T-helper 1 cell treated with Interleukin-12 subunit alpha and Interleukin-12 subunit beta and Interleukin-4 antibody, amounts not matched to agents 30 μg/mL and 1 μg/mL, for 36 hours (primary cell): ENCODE measurements around the gene EPHX1.
"Not testable (repeated sequence)": the region's sequence is repeated elsewhere in the genome, so short reads cannot be mapped to it uniquely, and the experiment has no call there.

Source experiments
- H3K27ac Mint-ChIP-seq: one replicate; pipeline ENCODE4 v1.8.0; 2021; ENCODE audit warnings: mild to moderate bottlenecking, mixed read lengths
- H3K27me3 Mint-ChIP-seq: one replicate; pipeline ENCODE4 v1.8.0; 2021; ENCODE audit warnings: low read depth, mixed read lengths
- H3K36me3 Mint-ChIP-seq: one replicate; pipeline ENCODE4 v1.8.0; 2021; ENCODE audit warnings: low read depth, mixed read lengths
- H3K4me1 Mint-ChIP-seq: one replicate; pipeline ENCODE4 v1.8.0; 2021; ENCODE audit warnings: low read depth, mixed read lengths
- H3K4me3 Mint-ChIP-seq: one replicate; pipeline ENCODE4 v1.8.0; 2021; ENCODE audit warnings: mild to moderate bottlenecking, moderate library complexity, mixed read lengths
- H3K9me3 Mint-ChIP-seq: one replicate; pipeline ENCODE4 v1.8.0; 2021; ENCODE audit warnings: mixed read lengths

The EPHX1 gene

GRCh38 chr1:225881081-225881958 lies 71.4 kb downstream of the EPHX1 start:
- Mint-ChIP-seq H3K4me3 (peak overlapping the region; percentile 87), H3K9me3 (no peaks in the 10 kb centered on the region), H3K27me3 (peaks cover 16% of the 10 kb centered on the region), H3K36me3 (peaks cover 24% of the 10 kb centered on the region), H3K27ac (peak overlapping the region; percentile 83), H3K4me1 (peaks cover 47% of the 10 kb centered on the region)

DNA sequence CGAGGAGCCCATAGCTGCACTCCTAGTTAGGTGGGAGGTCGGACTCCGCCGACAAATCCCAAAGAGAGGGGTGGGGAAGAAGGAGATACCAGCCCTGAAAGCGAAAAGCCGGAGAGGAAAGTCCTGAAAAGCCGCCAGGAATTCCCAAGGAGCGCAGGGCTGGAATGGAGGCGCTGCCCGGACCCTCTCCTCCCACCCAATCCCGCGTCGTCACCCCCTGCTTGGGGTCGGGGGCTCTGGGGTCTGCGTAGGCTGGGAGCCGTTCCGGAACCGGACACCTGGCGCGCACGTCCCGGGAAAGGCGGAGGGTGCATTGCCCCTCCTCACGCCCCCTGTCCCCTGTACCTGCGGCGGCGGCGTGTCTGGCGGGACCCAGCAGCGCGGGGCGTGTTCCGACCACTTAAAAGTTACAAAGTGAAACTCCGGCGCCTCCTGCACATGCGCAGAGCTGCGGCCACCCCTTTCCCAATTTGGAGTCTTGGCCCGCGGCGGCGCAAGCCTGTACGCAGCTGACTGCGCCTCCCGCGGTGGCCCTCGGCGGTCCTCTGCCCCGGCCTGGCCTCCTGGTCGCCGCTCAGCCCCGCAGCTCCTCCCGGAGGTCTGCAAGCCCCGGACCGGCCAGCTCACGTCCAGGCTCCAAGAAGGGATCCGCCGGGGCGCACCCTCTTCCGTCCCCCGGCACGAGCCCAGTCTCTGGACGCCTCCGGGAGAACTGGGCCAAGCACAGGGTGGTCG lies 72.2 kb downstream of the EPHX1 start, which contains the start of gene TMEM63A:
TMEM63A (minus strand) TSS at position 422 of the 735 bp plus-strand sequence. CDS start 4,800 bp downstream, outside the sequence.
- peaks cover 21% of the 10 kb centered on the region for H3K27me3 Mint-ChIP-seq
- H3K36me3 Mint-ChIP-seq = peaks cover 21% of the 10 kb centered on the region
- no peaks in the 10 kb centered on the region for H3K9me3 Mint-ChIP-seq
- peak within 1 kb of the TSS; percentile 83 for H3K27ac Mint-ChIP-seq
- H3K4me1 Mint-ChIP-seq = peaks cover 44% of the 10 kb centered on the region
- peak within 1 kb of the TSS; percentile 89 for H3K4me3 Mint-ChIP-seq

DNA sequence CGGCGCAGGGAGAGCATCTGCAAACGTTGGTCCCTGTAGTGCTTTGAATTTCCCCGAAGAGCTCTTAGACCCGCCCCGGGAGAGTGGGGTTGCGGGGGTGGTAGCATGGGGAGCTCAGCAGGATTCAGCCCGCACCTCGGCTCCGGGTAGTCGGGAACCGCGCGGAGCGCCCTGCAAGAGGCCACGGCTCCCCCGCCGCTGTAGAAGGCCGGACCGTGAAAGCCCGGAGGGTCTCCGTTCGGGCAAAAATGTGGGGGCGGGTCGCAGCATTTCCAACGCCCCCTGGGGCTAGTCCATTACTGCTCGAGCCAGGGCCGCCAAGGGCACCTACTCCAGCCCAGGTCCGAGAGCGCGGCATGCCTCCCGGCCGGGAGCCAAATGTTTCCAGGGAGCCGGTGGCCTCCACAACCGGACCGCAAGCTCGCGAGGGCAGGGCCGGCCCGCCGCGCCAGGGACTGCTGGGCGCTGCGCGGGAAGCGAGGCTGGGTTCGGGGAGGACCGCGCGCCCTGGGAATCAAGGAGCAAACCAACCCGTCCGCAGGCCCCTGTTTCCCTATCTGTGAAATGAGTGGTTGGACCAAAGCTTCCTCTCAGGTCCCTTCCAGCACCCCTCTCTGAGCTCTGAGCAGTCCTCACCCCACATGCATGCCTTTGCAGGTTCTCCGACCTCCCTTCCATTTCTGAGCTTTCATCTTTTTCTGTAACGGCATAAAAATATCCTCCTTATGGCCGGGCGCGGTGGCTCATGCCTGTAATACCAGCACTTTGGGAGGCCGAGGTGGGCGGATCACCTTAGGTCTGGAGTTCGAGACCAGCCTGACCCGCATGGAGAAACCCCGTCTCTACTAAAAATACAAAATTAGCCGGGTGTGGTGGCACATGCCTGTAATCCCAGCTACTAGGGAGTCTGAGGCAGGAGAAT lies 73.0 kb downstream of the EPHX1 start:
- Mint-ChIP-seq H3K27ac (peak overlapping the region; percentile 65), H3K4me1 (peaks cover 36% of the 10 kb centered on the region), H3K27me3 (peaks cover 22% of the 10 kb centered on the region), H3K36me3 (peaks cover 12% of the 10 kb centered on the region), H3K4me3 (peak overlapping the region; percentile 89), H3K9me3 (no peaks in the 10 kb centered on the region)

DNA sequence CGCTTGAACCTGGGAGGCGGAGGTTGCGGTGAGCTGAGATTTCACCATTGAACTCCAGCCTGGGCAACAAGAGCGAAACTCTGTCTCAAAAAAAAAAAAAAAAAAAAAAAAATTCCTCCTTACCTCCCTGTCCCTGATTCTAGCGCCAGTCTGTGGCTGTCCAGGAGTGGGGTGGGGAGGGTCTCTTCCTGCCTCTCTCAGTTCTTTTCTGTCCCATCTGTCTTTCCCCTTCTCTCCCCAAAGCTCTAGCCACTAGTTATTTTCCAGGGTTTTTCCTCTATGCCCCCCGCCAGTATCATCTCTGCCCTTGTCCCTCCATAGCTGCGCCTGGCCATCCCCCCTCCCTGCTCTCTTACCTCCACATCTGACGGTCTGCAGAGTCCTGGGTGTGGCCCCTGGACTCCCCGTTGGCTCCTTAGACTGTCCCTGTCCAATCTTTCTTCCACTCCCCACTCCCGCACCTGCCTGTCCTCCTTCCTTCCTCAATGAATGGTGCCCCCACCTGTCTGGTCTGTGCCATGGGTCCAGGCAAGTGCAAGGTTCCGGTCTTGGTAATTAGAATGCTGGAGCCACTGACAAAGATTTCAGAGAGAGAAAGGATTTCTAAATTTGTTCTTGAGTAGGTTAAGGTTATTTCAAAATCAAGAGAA lies 73.8 kb downstream of the EPHX1 start:
- H3K27ac Mint-ChIP-seq = peak overlapping the region; percentile 8
- peaks cover 9% of the 10 kb centered on the region for H3K36me3 Mint-ChIP-seq
- peaks cover 33% of the 10 kb centered on the region for H3K4me1 Mint-ChIP-seq
- peak overlapping the region; percentile 89 for H3K4me3 Mint-ChIP-seq
- no peaks in the 10 kb centered on the region for H3K9me3 Mint-ChIP-seq
- H3K27me3 Mint-ChIP-seq = peaks cover 27% of the 10 kb centered on the region

DNA sequence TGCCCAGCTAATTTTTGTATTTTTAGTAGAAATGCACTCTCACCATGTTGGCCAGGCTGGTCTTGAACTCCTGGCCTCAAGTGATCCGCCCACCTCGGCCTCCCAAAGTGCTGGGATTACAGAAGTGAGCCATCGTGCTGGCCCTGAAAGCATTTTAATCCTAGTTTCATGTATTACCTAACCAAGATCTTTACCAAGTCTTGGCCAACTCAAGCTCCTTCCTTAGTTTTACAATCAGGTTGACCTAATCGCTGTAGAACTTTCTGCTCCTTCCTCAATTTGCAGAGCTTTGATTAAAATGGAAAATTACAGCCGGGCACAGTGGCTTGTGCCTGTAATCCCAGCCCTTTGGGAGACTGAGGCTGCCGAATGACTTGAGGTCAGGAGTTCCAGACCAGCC lies 75.4 kb downstream of the EPHX1 start:
- Mint-ChIP-seq H3K27ac (no peak overlapping the region), H3K27me3 (peaks cover 35% of the 10 kb centered on the region), H3K9me3 (no peaks in the 10 kb centered on the region), H3K4me3 (no peak overlapping the region), H3K36me3 (peaks cover 2% of the 10 kb centered on the region), H3K4me1 (peaks cover 17% of the 10 kb centered on the region)

DNA sequence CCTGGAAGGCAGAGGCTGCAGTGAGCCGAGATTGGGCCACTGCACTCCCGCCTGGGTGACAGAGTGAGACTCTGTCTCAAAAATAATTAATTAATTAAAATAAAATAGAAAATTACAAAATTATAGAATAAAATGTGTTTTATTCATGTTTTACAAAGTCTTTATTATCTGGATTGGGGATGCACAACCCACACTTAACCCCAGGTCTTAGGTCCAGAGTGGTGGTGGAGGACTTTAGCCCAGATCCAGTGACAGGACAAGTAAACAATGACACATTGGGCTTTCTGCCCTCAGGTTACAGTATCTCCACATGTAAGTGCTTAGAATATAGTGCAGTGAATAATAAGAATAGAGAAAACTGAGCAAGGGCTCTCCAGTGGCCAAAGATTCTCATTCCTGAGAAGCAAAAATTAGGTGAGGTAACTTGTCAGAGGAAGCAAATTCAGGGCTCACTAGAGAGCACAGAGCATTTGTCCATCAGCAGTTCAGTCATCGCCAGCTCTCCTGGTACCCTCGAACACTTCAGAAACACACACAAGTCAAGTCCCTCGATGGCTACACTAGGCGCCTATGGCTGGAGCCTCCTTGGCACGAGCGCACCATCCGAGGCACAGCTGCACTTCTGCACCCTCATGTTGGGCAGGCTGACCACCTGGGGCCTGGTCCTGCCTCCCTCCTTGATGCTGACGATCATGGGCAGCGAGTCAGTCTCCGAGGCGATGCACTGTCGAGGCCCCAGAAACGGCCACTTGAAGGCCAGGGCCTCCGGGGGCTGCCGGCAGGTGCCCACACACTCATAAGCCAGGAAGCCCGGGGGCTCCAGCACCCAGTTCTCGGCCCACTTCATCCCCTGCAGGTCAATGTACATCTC lies 76.5 kb downstream of the EPHX1 start:
- Mint-ChIP-seq H3K27me3 (peaks cover 39% of the 10 kb centered on the region), H3K4me1 (peaks cover 11% of the 10 kb centered on the region), H3K36me3 (peaks cover 2% of the 10 kb centered on the region), H3K9me3 (no peaks in the 10 kb centered on the region), H3K4me3 (no peak overlapping the region), H3K27ac (no peak overlapping the region)

DNA sequence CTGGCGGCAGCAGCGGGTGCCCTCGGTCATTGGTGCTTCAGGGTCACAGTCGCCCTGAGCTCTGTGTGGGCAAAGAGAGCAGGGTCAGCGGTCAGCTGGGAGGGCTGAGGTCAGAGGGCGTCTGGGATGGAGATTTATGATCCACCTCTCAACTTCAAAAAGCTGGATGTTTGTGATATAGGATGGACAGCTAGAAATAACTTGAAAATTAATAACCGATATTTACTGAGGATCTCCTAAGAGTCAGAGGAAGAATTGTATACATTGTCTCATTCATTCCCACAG lies 77.0 kb downstream of the EPHX1 start:
- H3K27me3 Mint-ChIP-seq = peaks cover 40% of the 10 kb centered on the region
- H3K4me3 Mint-ChIP-seq = no peak overlapping the region
- no peaks in the 10 kb centered on the region for H3K9me3 Mint-ChIP-seq
- peaks cover 2% of the 10 kb centered on the region for H3K36me3 Mint-ChIP-seq
- H3K4me1 Mint-ChIP-seq = peaks cover 11% of the 10 kb centered on the region
- H3K27ac Mint-ChIP-seq = no peak overlapping the region

DNA sequence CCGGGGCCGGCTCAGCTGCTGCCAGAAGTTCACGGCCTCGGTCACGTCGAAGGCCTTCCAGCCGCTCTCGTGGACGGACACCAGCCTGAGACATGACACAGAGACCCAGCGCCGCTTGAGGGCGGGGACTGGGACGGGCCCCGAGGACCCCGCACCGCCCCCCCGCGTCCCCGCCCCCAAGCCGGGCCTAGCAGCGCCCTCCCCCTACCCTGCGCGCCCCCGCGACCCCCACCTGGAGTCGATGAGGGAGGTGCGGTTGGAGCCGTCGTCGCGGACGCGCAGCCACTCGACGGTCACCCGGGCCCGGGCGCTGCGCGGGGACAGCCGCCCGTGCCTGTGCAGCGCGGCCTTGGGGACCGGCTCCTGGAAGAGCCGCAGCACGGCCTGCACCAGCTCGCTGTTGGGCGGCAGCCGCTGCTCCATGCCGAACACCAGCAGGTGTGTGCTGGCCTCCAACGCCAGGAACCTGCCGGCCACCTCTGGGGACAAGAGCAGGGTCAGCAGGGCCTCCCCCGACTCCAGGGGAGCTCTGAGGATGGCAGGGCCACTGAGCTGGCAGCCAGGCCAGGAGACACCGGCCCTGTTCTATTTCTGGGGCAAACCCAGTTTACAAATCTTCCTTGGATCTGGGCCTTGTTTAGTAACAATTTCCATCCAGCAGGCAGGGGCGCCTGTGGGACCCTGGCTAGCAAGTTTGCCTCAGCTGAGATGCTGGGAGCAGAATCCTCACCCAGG lies 77.8 kb downstream of the EPHX1 start:
- Mint-ChIP-seq H3K27me3 (peaks cover 40% of the 10 kb centered on the region), H3K4me1 (peaks cover 11% of the 10 kb centered on the region)
- H3K9me3 Mint-ChIP-seq, H3K4me3 Mint-ChIP-seq, H3K36me3 Mint-ChIP-seq, H3K27ac Mint-ChIP-seq: not testable (repeated sequence)

DNA sequence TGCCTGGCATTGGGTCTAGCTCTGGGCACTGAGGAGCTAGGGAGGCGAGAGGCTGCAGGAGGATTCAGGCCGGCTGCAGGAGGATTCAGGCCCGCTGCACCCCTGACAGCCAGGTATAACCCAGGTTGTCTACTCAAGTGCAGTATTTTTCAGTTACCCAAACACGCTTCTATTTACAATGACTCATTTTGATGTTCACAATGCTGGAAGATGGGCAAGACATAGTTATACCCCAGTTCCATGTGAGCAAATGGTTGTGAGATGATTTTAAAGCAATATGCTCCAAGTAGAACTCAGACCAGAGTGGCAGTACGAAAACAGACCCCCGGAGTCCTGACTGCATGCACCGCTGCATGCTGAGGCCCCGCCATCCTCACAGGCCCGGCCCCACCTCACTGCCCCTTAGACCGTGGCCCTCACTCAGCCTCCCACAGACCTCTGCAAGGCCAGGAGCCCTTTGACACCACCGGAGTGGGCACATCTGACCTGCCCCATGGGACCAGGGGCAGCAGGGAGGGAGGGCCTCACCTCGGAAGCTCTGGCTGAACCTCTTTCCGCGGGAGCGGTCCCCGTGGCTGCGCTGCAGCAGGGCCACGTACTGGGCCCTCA lies 78.5 kb downstream of the EPHX1 start:
- H3K9me3 Mint-ChIP-seq = no peaks in the 10 kb centered on the region
- H3K36me3 Mint-ChIP-seq = no peaks in the 10 kb centered on the region
- H3K27ac Mint-ChIP-seq = no peak overlapping the region
- no peak overlapping the region for H3K4me3 Mint-ChIP-seq
- H3K27me3 Mint-ChIP-seq = peaks cover 37% of the 10 kb centered on the region
- H3K4me1 Mint-ChIP-seq = peaks cover 8% of the 10 kb centered on the region

GRCh38 chr1:225888898-225889601 lies 79.1 kb downstream of the EPHX1 start, which contains the start of gene LEFTY1:
LEFTY1 (minus strand) TSS chr1:225889146; CDS start chr1:225889066, 80 bp downstream.
- Mint-ChIP-seq H3K4me1 (peaks cover 5% of the 10 kb centered on the region), H3K36me3 (no peaks in the 10 kb centered on the region), H3K27me3 (peaks cover 36% of the 10 kb centered on the region), H3K4me3 (no peak within 1 kb of the TSS), H3K9me3 (no peaks in the 10 kb centered on the region), H3K27ac (no peak within 1 kb of the TSS)

DNA sequence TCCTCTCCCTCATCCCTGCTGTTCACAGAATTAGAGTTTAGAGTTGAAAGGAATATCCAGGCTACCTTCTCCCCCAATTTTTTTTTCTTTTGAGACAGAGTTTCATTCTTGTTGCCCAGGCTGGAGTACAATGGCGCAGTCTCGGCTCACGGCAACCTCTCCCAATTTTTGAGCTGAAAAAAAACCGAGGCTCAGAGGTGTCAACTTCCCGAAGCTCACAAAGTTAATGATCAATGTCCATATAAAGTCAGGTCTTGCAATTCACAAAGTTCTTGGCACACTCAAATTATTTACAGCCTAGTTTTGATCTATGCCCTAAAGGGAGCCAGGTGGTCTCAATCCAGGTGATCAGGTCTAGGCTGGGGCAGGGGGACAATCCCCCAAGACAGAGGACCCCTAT lies 79.8 kb downstream of the EPHX1 start:
- Mint-ChIP-seq H3K27ac (no peak overlapping the region), H3K27me3 (peaks cover 38% of the 10 kb centered on the region), H3K9me3 (no peaks in the 10 kb centered on the region), H3K4me3 (no peak overlapping the region), H3K36me3 (no peaks in the 10 kb centered on the region), H3K4me1 (peaks cover 5% of the 10 kb centered on the region)
